SK-N-MC (cell line): ENCODE results near the gene SEC22C.

Experiments used
- DNase-seq: peaks from one replicate; pipeline ENCODE4 v3.0.0-alpha.2; 2011; ENCODE audit warnings: low read depth, low spot score
- H3K27ac ChIP-seq: fragments of 200-600 bp; sonication (generic); 2 replicates; pipeline ENCODE4 v1.5.1; 2016; ENCODE audit warnings: mixed run types
- H3K36me3 ChIP-seq: fragments of 200-600 bp; sonication (generic); 2 replicates; pipeline ENCODE4 v1.6.1; 2017; ENCODE audit warnings: antibody characterized with exemption, low read length, mixed read lengths; ENCODE audit not compliant: insufficient read depth
- H3K4me3 ChIP-seq: fragments of 200-600 bp; sonication (generic); 2 replicates; pipeline ENCODE4 v1.5.1; 2016
- H3K9ac ChIP-seq: fragments of 200-600 bp; sonication (generic); 2 replicates; pipeline ENCODE4 v1.8.0; 2017; ENCODE audit warnings: mixed run types, mixed read lengths; ENCODE audit not compliant: insufficient read length
- H3K9me3 ChIP-seq: fragments of 200-600 bp; sonication (generic); 2 replicates; pipeline ENCODE4 v1.6.1; 2017; ENCODE audit warnings: low read depth, mild to moderate bottlenecking, antibody characterized with exemption, low read length, moderate library complexity, mixed read lengths
- EZH2 ChIP-seq: fragments of 200-600 bp; sonication (generic); IDR thresholded peaks from one replicate; pipeline ENCODE4 v1.6.1; 2017; ENCODE audit warnings: antibody characterized with exemption
- FOXP2 ChIP-seq: optimal IDR thresholded peaks from 2 replicates; pipeline ENCODE3; 2011; ENCODE audit warnings: mild to moderate bottlenecking, moderate library complexity; ENCODE audit not compliant: insufficient read depth; ENCODE audit errors: extremely low read length, control extremely low read depth
- POLR2AphosphoS5 ChIP-seq: IDR thresholded peaks from 2 replicates; pipeline ENCODE4 v1.6.1; 2012; ENCODE audit warnings: mild to moderate bottlenecking, low read depth, low read length, borderline replicate concordance

SEC22C gene

DNA sequence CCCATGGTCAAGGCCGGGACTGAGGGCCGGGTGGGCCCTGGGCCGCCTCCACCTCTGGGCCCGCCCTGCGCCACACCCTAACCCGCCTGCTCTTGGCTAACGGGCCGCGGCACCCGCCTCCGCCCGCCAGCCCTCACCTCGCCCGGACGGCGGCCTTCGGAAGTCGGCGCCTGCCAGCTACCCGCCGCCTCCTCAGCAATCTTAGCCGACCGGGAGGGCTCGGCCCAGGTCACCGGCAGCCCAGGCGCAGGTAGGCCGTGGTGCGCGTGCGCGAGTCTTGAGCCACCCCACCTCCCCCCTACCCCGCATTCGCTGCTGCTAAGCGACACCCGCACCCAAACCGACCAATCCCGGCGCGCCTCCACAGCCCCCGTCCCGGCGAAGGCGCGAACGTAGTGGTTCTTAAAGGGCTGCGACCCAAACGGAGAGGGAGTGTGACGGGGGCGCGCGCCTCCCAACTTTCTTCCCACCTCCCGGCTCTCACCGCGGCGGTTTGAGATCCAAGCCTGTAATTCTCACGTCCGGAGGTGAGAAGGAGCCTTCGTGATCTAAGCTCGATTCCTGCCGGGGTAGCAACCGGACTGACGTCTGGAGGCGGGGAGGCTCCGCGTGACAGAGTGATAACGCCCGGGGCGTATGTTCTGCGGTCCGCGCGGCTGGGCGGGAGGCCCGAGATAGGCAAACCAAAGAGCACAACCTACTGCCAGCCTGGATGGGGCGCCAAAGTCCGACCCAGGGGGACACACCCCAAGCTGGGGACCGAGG is at the start of gene SEC22C:
TSS of gene SEC22C (minus strand) at position 259 of the 765 bp plus-strand sequence. CDS start 12,921 bp downstream, outside the sequence.
- Histone ChIP-seq H3K36me3 (peaks cover 5% of the 10 kb centered on the region; the same call in 1 of the 2 replicates), H3K4me3 (peak within 1 kb of the TSS; percentile 86), H3K27ac (no peak within 1 kb of the TSS), H3K9ac (peak within 1 kb of the TSS; percentile 74), H3K9me3 (no peaks in the 10 kb centered on the region)
- TF ChIP-seq POLR2AphosphoS5 (peak; percentile 92; the same call in 1 of the 2 replicates), FOXP2 (no peak)
- DNase-seq = no peak

- Histone ChIP-seq H3K4me3 (no peak overlapping the region), H3K36me3 (peaks cover 5% of the 10 kb centered on the region), H3K9me3 (no peaks in the 10 kb centered on the region), H3K27ac (no peak overlapping the region), H3K9ac (no peak overlapping the region)
- DNase-seq = no peak
- TF ChIP-seq FOXP2 (no peak), POLR2AphosphoS5 (no peak), EZH2 (no peak)
Measured at GRCh38 chr3:42613462-42613861, 31.7 kb upstream of the SEC22C start.

- TF ChIP-seq EZH2 (no peak), FOXP2 (no peak), POLR2AphosphoS5 (no peak)
- H3K4me3 ChIP-seq = no peak overlapping the region
- H3K9me3 ChIP-seq = no peaks in the 10 kb centered on the region
- no peak overlapping the region for H3K27ac ChIP-seq
- no peak for DNase-seq
- H3K36me3 ChIP-seq = peaks cover 5% of the 10 kb centered on the region; the same call in 1 of the 2 replicates
- H3K9ac ChIP-seq = no peak overlapping the region
Measured at GRCh38 chr3:42612928-42613327, 31.2 kb upstream of the SEC22C start.

DNA sequence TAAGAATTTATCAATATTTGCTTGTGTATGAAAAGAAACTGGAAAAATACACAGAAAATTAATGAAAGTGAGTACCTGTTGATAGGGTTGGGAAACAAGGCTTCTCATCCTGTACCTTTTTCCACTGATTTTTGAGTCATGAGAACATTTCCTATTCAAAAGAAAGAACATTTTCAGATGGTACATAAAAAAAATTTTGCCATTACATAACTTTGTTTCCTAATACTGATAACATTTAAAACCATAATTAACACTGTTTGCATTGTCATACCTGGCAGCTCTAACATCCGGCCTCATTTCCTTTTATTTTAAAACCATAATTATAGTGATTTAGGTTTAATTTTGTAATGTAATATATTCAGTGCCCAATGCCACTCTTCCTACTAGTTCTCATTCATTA is 30.4 kb upstream of the SEC22C start:
- Histone ChIP-seq H3K36me3 (peaks cover 5% of the 10 kb centered on the region; the same call in 1 of the 2 replicates), H3K9ac (no peak overlapping the region), H3K27ac (no peak overlapping the region), H3K4me3 (no peak overlapping the region), H3K9me3 (no peaks in the 10 kb centered on the region)
- DNase-seq = no peak
- no peak for TF ChIP-seq FOXP2
- TF ChIP-seq POLR2AphosphoS5 = no peak
- TF ChIP-seq EZH2 = no peak

DNA sequence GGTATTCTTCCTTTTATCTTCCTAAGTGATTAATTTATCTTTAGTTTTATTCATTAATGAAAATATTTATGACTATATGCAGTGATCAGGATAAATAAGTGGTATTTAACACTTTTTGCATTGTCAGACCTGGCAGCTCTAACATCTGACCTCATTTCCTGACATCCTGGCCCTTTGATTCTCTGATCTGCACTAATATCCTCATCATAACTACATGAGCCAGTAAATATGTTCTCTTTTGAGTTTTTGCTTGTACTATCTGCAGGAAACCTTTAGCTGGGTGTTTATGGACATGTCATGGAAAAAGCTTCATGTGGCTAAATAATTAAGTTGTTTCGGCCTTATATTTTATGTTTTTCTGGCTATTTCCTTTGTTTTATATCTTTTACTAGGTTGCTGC is 29.2 kb upstream of the SEC22C start:
- no peak overlapping the region for H3K9ac ChIP-seq
- TF ChIP-seq POLR2AphosphoS5 (no peak), FOXP2 (no peak), EZH2 (no peak)
- no peak overlapping the region for H3K4me3 ChIP-seq
- H3K36me3 ChIP-seq = peaks cover 5% of the 10 kb centered on the region; the same call in 1 of the 2 replicates
- DNase-seq = no peak
- H3K27ac ChIP-seq = no peak overlapping the region
- H3K9me3 ChIP-seq = no peaks in the 10 kb centered on the region

DNA sequence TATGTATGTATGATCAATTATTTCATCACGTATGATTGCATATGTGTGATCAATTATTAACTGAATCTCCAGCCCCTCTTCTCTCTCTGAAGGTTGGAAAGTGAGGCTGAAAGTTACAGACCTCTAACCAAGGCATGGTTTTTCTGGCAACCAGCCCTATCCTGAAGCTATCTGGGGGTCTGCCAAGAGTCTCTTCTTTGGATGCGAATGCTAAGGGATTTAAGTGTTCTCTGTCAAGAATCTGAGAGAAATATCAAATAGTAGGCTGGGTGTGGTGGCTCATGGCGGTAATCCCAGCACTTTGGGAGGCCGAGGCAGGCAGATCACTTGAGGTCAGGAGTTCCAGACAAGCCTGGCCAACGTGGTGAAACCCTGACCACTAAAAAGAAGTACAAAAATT is 26.8 kb upstream of the SEC22C start:
- peak overlapping the region; percentile 16; the same call in 1 of the 2 replicates for H3K27ac ChIP-seq
- H3K9ac ChIP-seq = no peak overlapping the region
- no peak for TF ChIP-seq FOXP2
- no peak for TF ChIP-seq POLR2AphosphoS5
- no peak for TF ChIP-seq EZH2
- peaks cover 14% of the 10 kb centered on the region for H3K36me3 ChIP-seq
- peak; percentile 20 for DNase-seq
- H3K9me3 ChIP-seq = no peaks in the 10 kb centered on the region
- no peak overlapping the region for H3K4me3 ChIP-seq

DNA sequence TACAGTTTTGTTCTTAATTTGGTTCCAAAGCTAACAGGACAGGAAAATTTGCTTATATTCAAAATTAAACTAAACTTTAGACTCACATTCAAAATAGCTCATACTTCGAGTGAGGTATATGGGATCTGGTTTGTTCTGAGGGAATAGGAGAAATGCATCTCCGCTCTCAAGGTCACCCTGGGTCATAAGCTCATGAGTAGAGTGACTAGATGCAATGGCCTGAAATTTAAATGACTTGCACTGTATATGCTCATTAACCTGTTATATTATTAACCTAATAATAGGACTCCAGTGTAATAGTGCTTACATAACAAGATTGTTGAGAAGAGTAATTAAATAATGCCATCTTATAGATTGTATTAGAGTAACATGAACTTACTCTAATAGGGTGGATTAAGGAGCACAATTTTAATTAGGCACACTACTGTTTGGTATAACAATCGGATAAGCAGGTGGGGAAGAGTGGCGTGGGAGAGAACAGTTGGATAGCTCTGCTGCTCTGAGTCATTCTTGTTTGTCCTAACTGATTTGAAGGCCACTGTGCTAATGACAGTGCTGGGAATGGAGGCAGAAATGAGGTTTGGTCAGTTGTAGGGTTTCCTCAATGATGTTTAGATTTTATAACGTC is 23.9 kb upstream of the SEC22C start:
- H3K27ac ChIP-seq = no peak overlapping the region
- H3K9me3 ChIP-seq = no peaks in the 10 kb centered on the region
- H3K4me3 ChIP-seq = no peak overlapping the region
- H3K9ac ChIP-seq = no peak overlapping the region
- DNase-seq = no peak
- TF ChIP-seq FOXP2 (no peak), EZH2 (no peak), POLR2AphosphoS5 (no peak)
- H3K36me3 ChIP-seq = peaks cover 23% of the 10 kb centered on the region

GRCh38 chr3:42602961-42603360 is 21.2 kb upstream of the SEC22C start:
- TF ChIP-seq EZH2 = no peak
- TF ChIP-seq FOXP2 = no peak
- no peak for TF ChIP-seq POLR2AphosphoS5
- H3K4me3 ChIP-seq = no peak overlapping the region
- no peaks in the 10 kb centered on the region for H3K9me3 ChIP-seq
- no peak overlapping the region for H3K9ac ChIP-seq
- H3K36me3 ChIP-seq = peaks cover 18% of the 10 kb centered on the region
- no peak overlapping the region for H3K27ac ChIP-seq
- no peak for DNase-seq
